Neural cell (in vitro differentiated cells): ENCODE results near the gene RFX4. TPM values are rescaled to one million over a fixed set of nuclear protein-coding genes. Genes with fewer than 3 reads are reported as not detected.

Source experiments
- H2AFZ ChIP-seq: fragments of 200-600, 300-800 bp; sonication (generic), shearing (Covaris generic); 2 replicates; pipeline ENCODE4 v1.6.0; 2014; ENCODE audit warnings: low read depth, mild to moderate bottlenecking, antibody characterized with exemption, low read length, moderate library complexity
- H3F3A ChIP-seq: fragments of 200-600 bp; shearing (Covaris generic); 2 replicates; pipeline ENCODE4 v1.6.1; 2016; ENCODE audit warnings: mild to moderate bottlenecking, moderate library complexity, mixed read lengths, antibody characterized with exemption, low read length; ENCODE audit not compliant: insufficient read depth, poor library complexity, severe bottlenecking
- H3K27ac ChIP-seq: fragments of 200-600, 300-800 bp; sonication (generic), shearing (Covaris generic); 2 replicates; pipeline ENCODE4 v1.5.1; 2014; ENCODE audit warnings: mild to moderate bottlenecking, low read length, moderate library complexity
- H3K27me3 ChIP-seq: fragments of 300-800, 200-600 bp; sonication (generic), shearing (Covaris generic); 2 replicates; pipeline ENCODE4 v1.6.0; 2014; ENCODE audit warnings: mild to moderate bottlenecking, low read depth, low read length, moderate library complexity; ENCODE audit not compliant: insufficient read depth
- H3K36me3 ChIP-seq: fragments of 300-800, 200-600 bp; sonication (generic), shearing (Covaris generic); 2 replicates; pipeline ENCODE4 v1.5.1; 2014; ENCODE audit warnings: mild to moderate bottlenecking, antibody characterized with exemption, low read length, moderate library complexity; ENCODE audit not compliant: insufficient read depth
- H3K4me2 ChIP-seq: fragments of 300-800, 200-600 bp; sonication (generic), shearing (Covaris generic); 2 replicates; pipeline ENCODE4 v1.6.0; 2014; ENCODE audit warnings: mild to moderate bottlenecking, low read length
- H3K4me3 ChIP-seq: fragments of 300-800, 200-600 bp; sonication (generic), shearing (Covaris generic); 2 replicates; pipeline ENCODE4 v1.5.1; 2014; ENCODE audit warnings: mild to moderate bottlenecking, low read length, moderate library complexity
- H3K79me2 ChIP-seq: fragments of 200-600 bp; shearing (Covaris generic); replicated peaks from 2 replicates; pipeline ENCODE4 v1.6.0; 2014; ENCODE audit warnings: mild to moderate bottlenecking, low read length, moderate library complexity; ENCODE audit not compliant: insufficient read depth
- H3K9ac ChIP-seq: fragments of 300-800, 200-600 bp; sonication (generic), shearing (Covaris generic); 2 replicates; pipeline ENCODE4 v1.6.1; 2016; ENCODE audit warnings: mild to moderate bottlenecking, low read length, mixed read lengths
- H3K9me2 ChIP-seq: fragments of 200-600 bp; shearing (Covaris generic); 2 replicates; pipeline ENCODE4 v1.6.1; 2016; ENCODE audit warnings: mild to moderate bottlenecking, low read length, mixed read lengths; ENCODE audit not compliant: insufficient read depth
- H3K9me3 ChIP-seq: fragments of 200-600, 300-800 bp; sonication (generic), shearing (Covaris generic); 2 replicates; pipeline ENCODE4 v1.6.1; 2016; ENCODE audit warnings: mild to moderate bottlenecking, mixed run types, low read length, moderate library complexity, mixed read lengths
- H4K20me1 ChIP-seq: fragments of 200-600 bp; shearing (Covaris generic); 2 replicates; pipeline ENCODE4 v1.6.1; 2016; ENCODE audit warnings: mild to moderate bottlenecking, mixed run types; ENCODE audit not compliant: insufficient read depth
- CTCF ChIP-seq: fragments of 450-650 bp; IDR thresholded peaks from 2 replicates; pipeline ENCODE4 v1.5.1; 2014; ENCODE audit warnings: antibody characterized with exemption, mild to moderate bottlenecking, moderate library complexity; ENCODE audit not compliant: poor library complexity, severe bottlenecking
- EP300 ChIP-seq: fragments of 450-650 bp; conservative IDR thresholded peaks from 2 replicates; pipeline ENCODE4 v1.6.1; 2014; ENCODE audit warnings: antibody characterized with exemption, mild to moderate bottlenecking, moderate library complexity; ENCODE audit not compliant: poor library complexity, severe bottlenecking
- EZH2 ChIP-seq: fragments of 200-600, 300-800 bp; shearing (Covaris generic), sonication (generic); IDR thresholded peaks from 2 replicates; pipeline ENCODE4 v1.6.1; 2014; ENCODE audit warnings: antibody characterized with exemption, low read length, borderline replicate concordance, mild to moderate bottlenecking; ENCODE audit not compliant: insufficient read depth, poor library complexity, severe bottlenecking
- MXI1 ChIP-seq: fragments of 450-650 bp; conservative IDR thresholded peaks from 2 replicates; pipeline ENCODE4 v1.6.1; 2014; ENCODE audit warnings: antibody characterized with exemption, mild to moderate bottlenecking; ENCODE audit not compliant: poor library complexity, severe bottlenecking
- POLR2AphosphoS5 ChIP-seq: IDR thresholded peaks from 2 replicates; pipeline ENCODE4 v1.6.1; 2012
- RAD21 ChIP-seq: fragments of 450-650 bp; conservative IDR thresholded peaks from 2 replicates; pipeline ENCODE4 v1.6.1; 2014; ENCODE audit warnings: antibody characterized with exemption, mild to moderate bottlenecking, moderate library complexity
- REST ChIP-seq: IDR thresholded peaks from 2 replicates; pipeline ENCODE4 v1.6.1; 2012; ENCODE audit warnings: borderline replicate concordance
- SMC3 ChIP-seq: fragments of 450-650 bp; conservative IDR thresholded peaks from 2 replicates; pipeline ENCODE4 v1.6.1; 2014; ENCODE audit warnings: antibody characterized with exemption, mild to moderate bottlenecking, moderate library complexity; ENCODE audit not compliant: poor library complexity
- TAF1 ChIP-seq: IDR thresholded peaks from 2 replicates; pipeline ENCODE4 v1.6.1; 2012; ENCODE audit warnings: low read depth
- polyA plus RNA-seq: library from polyadenylated mRNA; depleted of rRNA; stranded (reverse); fragments of >200 nt; gene quantifications from 2 replicates; pipeline ENCODE4 v1.2.3, GENCODE V29; 2014

Gene RFX4
- polyA plus RNA-seq, 1 donor from 2014 or later: 0.22 TPM

GRCh38 chr12:106747973-106748436, 165.2 kb downstream of the RFX4 start:
- no peaks in the 10 kb centered on the region for H3F3A ChIP-seq
- H3K4me3 ChIP-seq: no peak overlapping the region
- H3K27ac ChIP-seq: no peak overlapping the region
- no peaks in the 10 kb centered on the region for H3K9me2 ChIP-seq
- no peak overlapping the region for H3K4me2 ChIP-seq
- H3K79me2 ChIP-seq: no peaks in the 10 kb centered on the region
- no peaks in the 10 kb centered on the region for H4K20me1 ChIP-seq
- no peaks in the 10 kb centered on the region for H3K27me3 ChIP-seq
- TF ChIP-seq SMC3 (no peak), EP300 (no peak), POLR2AphosphoS5 (no peak), CTCF (no peak), RAD21 (no peak), REST (no peak), MXI1 (no peak), TAF1 (no peak), EZH2 (no peak)
- H3K9ac ChIP-seq: no peak overlapping the region
- H3K36me3 ChIP-seq: no peaks in the 10 kb centered on the region
- no peak overlapping the region for H2AFZ ChIP-seq
- no peaks in the 10 kb centered on the region for H3K9me3 ChIP-seq

- Histone ChIP-seq H3K27me3 (no peaks in the 10 kb centered on the region), H3K4me3 (no peak overlapping the region), H3K4me2 (no peak overlapping the region), H3K79me2 (no peaks in the 10 kb centered on the region), H3K9me2 (no peaks in the 10 kb centered on the region), H3F3A (no peaks in the 10 kb centered on the region), H3K36me3 (no peaks in the 10 kb centered on the region), H4K20me1 (no peaks in the 10 kb centered on the region), H2AFZ (no peak overlapping the region), H3K9ac (no peak overlapping the region), H3K9me3 (no peaks in the 10 kb centered on the region), H3K27ac (no peak overlapping the region)
- TF ChIP-seq POLR2AphosphoS5: no peak
- TF ChIP-seq CTCF: no peak
- no peak for TF ChIP-seq EZH2
- no peak for TF ChIP-seq SMC3
- no peak for TF ChIP-seq REST
- TF ChIP-seq MXI1: no peak
- no peak for TF ChIP-seq EP300
- TF ChIP-seq TAF1: no peak
- no peak for TF ChIP-seq RAD21
Observed at GRCh38 chr12:106750524-106750923, 167.7 kb downstream of the RFX4 start.
